ENCODE measurements around the gene CSAD. TPM values are rescaled to one million over a fixed set of nuclear protein-coding genes. Genes with fewer than 3 reads are reported as not detected.

CSAD gene
- total RNA-seq, 1 experiment from 2014 or later, result 11.5 TPM

DNA sequence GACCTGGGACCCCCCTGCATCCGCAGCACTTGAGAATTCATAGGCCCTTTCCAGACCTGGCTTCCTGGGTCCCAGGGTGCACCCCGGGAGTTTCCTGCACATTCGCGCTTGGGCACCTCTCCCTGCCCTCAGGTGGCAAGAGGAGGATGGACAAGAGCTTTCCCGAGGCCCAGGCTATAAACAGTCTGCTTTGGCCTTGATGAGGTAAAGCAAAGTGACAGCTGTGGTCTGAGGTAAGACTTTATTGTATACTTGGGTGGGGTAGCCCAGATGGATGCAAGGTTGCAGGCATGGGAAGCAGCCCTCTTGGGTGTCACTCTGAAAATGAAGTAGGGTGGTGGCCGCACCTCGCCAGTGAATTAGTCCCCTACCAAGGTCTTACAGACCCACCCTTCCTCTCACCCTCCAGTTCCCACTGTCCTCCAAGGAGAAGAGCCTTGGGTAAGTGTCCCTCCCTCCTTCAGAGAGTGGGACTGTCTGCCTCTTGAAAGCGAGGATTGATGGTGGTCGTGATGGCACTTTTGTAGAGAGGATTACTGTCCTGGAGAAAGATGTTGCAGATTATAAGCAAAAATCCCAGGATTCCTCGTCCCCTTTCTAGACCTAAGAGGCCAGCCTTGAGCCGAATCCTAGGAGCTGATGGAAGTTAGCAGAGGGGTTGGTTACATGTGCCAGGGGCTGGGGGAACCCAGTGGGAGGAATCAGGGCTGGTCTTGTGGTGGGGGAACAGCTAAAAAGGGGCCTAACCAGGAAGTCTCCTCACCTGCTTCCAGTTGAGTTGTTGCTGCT is 10.6 kb upstream of the CSAD start:
- Mint-ChIP-seq H3K9me3 (no peaks in the 10 kb centered on the region), H3K4me3 (no peak overlapping the region), H3K36me3 (peaks cover 23% of the 10 kb centered on the region), H3K27me3 (ENCODE audit: low read depth) (peaks cover 46% of the 10 kb centered on the region), H3K4me1 (peaks cover 16% of the 10 kb centered on the region), H3K27ac (no peak overlapping the region)
- ChIA-PET CTCF (interaction anchor here (1.0 to 5.4 kb wide), 5 partner anchors 11 to 125 kb away, joined by 4 to 41 read pairs (median 8); partner anchors contain the start of genes IGFBP6 and ZNF740), POLR2A (no interaction called here)
- TF ChIP-seq, protein P1, sequence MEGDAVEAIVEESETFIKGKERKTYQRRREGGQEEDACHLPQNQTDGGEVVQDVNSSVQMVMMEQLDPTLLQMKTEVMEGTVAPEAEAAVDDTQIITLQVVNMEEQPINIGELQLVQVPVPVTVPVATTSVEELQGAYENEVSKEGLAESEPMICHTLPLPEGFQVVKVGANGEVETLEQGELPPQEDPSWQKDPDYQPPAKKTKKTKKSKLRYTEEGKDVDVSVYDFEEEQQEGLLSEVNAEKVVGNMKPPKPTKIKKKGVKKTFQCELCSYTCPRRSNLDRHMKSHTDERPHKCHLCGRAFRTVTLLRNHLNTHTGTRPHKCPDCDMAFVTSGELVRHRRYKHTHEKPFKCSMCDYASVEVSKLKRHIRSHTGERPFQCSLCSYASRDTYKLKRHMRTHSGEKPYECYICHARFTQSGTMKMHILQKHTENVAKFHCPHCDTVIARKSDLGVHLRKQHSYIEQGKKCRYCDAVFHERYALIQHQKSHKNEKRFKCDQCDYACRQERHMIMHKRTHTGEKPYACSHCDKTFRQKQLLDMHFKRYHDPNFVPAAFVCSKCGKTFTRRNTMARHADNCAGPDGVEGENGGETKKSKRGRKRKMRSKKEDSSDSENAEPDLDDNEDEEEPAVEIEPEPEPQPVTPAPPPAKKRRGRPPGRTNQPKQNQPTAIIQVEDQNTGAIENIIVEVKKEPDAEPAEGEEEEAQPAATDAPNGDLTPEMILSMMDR (IDR thresholded peaks at IDR 0.05), result no peak
- TF ChIP-seq, protein P2, sequence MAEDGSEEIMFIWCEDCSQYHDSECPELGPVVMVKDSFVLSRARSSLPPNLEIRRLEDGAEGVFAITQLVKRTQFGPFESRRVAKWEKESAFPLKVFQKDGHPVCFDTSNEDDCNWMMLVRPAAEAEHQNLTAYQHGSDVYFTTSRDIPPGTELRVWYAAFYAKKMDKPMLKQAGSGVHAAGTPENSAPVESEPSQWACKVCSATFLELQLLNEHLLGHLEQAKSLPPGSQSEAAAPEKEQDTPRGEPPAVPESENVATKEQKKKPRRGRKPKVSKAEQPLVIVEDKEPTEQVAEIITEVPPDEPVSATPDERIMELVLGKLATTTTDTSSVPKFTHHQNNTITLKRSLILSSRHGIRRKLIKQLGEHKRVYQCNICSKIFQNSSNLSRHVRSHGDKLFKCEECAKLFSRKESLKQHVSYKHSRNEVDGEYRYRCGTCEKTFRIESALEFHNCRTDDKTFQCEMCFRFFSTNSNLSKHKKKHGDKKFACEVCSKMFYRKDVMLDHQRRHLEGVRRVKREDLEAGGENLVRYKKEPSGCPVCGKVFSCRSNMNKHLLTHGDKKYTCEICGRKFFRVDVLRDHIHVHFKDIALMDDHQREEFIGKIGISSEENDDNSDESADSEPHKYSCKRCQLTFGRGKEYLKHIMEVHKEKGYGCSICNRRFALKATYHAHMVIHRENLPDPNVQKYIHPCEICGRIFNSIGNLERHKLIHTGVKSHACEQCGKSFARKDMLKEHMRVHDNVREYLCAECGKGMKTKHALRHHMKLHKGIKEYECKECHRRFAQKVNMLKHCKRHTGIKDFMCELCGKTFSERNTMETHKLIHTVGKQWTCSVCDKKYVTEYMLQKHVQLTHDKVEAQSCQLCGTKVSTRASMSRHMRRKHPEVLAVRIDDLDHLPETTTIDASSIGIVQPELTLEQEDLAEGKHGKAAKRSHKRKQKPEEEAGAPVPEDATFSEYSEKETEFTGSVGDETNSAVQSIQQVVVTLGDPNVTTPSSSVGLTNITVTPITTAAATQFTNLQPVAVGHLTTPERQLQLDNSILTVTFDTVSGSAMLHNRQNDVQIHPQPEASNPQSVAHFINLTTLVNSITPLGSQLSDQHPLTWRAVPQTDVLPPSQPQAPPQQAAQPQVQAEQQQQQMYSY (CRISPR knock-in tag; IDR thresholded peaks at IDR 0.05), result no peak
- TF ChIP-seq MXD4 (CRISPR knock-in tag; IDR thresholded peaks at IDR 0.05; ENCODE audit: borderline replicate concordance) (no peak), RELA (CRISPR knock-in tag; IDR thresholded peaks at IDR 0.05; ENCODE audit: borderline replicate concordance) (no peak), ZNF263 (CRISPR knock-in tag; IDR thresholded peaks at IDR 0.05; ENCODE audit: low read depth) (no peak), GABPB1 (CRISPR knock-in tag; IDR thresholded peaks at IDR 0.05) (no peak), EMX1 (CRISPR knock-in tag; IDR thresholded peaks at IDR 0.05) (no peak)
- TF ChIP-seq, protein P3, sequence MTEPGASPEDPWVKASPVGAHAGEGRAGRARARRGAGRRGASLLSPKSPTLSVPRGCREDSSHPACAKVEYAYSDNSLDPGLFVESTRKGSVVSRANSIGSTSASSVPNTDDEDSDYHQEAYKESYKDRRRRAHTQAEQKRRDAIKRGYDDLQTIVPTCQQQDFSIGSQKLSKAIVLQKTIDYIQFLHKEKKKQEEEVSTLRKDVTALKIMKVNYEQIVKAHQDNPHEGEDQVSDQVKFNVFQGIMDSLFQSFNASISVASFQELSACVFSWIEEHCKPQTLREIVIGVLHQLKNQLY (CRISPR knock-in tag; IDR thresholded peaks at IDR 0.05), result no peak
- TF ChIP-seq, protein P4, sequence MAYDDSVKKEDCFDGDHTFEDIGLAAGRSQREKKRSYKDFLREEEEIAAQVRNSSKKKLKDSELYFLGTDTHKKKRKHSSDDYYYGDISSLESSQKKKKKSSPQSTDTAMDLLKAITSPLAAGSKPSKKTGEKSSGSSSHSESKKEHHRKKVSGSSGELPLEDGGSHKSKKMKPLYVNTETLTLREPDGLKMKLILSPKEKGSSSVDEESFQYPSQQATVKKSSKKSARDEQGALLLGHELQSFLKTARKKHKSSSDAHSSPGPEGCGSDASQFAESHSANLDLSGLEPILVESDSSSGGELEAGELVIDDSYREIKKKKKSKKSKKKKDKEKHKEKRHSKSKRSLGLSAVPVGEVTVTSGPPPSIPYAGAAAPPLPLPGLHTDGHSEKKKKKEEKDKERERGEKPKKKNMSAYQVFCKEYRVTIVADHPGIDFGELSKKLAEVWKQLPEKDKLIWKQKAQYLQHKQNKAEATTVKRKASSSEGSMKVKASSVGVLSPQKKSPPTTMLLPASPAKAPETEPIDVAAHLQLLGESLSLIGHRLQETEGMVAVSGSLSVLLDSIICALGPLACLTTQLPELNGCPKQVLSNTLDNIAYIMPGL (CRISPR knock-in tag; IDR thresholded peaks at IDR 0.05), result no peak
- TF ChIP-seq, protein P5, sequence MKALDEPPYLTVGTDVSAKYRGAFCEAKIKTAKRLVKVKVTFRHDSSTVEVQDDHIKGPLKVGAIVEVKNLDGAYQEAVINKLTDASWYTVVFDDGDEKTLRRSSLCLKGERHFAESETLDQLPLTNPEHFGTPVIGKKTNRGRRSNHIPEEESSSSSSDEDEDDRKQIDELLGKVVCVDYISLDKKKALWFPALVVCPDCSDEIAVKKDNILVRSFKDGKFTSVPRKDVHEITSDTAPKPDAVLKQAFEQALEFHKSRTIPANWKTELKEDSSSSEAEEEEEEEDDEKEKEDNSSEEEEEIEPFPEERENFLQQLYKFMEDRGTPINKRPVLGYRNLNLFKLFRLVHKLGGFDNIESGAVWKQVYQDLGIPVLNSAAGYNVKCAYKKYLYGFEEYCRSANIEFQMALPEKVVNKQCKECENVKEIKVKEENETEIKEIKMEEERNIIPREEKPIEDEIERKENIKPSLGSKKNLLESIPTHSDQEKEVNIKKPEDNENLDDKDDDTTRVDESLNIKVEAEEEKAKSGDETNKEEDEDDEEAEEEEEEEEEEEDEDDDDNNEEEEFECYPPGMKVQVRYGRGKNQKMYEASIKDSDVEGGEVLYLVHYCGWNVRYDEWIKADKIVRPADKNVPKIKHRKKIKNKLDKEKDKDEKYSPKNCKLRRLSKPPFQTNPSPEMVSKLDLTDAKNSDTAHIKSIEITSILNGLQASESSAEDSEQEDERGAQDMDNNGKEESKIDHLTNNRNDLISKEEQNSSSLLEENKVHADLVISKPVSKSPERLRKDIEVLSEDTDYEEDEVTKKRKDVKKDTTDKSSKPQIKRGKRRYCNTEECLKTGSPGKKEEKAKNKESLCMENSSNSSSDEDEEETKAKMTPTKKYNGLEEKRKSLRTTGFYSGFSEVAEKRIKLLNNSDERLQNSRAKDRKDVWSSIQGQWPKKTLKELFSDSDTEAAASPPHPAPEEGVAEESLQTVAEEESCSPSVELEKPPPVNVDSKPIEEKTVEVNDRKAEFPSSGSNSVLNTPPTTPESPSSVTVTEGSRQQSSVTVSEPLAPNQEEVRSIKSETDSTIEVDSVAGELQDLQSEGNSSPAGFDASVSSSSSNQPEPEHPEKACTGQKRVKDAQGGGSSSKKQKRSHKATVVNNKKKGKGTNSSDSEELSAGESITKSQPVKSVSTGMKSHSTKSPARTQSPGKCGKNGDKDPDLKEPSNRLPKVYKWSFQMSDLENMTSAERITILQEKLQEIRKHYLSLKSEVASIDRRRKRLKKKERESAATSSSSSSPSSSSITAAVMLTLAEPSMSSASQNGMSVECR (CRISPR knock-in tag; IDR thresholded peaks at IDR 0.05; ENCODE audit: borderline replicate concordance), result no peak
- TF ChIP-seq, protein P6, sequence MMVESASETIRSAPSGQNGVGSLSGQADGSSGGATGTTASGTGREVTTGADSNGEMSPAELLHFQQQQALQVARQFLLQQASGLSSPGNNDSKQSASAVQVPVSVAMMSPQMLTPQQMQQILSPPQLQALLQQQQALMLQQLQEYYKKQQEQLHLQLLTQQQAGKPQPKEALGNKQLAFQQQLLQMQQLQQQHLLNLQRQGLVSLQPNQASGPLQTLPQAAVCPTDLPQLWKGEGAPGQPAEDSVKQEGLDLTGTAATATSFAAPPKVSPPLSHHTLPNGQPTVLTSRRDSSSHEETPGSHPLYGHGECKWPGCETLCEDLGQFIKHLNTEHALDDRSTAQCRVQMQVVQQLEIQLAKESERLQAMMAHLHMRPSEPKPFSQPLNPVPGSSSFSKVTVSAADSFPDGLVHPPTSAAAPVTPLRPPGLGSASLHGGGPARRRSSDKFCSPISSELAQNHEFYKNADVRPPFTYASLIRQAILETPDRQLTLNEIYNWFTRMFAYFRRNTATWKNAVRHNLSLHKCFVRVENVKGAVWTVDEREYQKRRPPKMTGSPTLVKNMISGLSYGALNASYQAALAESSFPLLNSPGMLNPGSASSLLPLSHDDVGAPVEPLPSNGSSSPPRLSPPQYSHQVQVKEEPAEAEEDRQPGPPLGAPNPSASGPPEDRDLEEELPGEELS (CRISPR knock-in tag; IDR thresholded peaks at IDR 0.05), result no peak
- DNase-seq (ENCODE audit: low spot score) (no peak), ATAC-seq (no peak)

Data from WTC11 (cell line).